Activated gamma-delta T cell treated with anti-CD3 and anti-CD28 coated beads, Interleukin-2, amount 50 U/mL, for 16 hours (primary cell): ENCODE measurements around the gene KATNBL1.
"Not testable (repeated sequence)": the region's sequence is repeated elsewhere in the genome, so short reads cannot be mapped to it uniquely, and the experiment has no call there.

Experiments
- DNase-seq: peaks from one replicate; pipeline ENCODE4 v3.0.0-alpha.2; 2020; ENCODE audit warnings: low read depth

The KATNBL1 gene

GRCh38 chr15:34193272-34193671, 16.6 kb downstream of the KATNBL1 start:
- not testable (repeated sequence) for DNase-seq

DNA sequence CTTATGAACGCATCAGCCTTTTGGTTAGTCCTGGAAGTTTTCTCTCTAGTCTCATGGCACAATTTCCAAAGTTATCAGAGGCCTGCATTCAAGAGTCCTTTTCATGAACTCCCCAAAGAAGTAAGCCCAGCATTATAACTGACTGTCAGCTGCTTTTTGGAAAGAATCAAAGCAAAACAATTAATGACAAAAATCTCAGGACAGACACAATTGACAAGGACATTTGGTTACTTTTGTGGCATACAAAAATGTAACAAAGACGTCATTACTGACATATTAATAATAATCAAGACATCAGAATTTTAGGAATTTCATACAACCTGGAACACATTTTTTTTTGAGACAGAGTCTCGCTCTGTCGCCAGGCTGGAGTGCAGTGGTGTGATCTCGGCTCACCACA, 21.2 kb downstream of the KATNBL1 start:
- no peak for DNase-seq

GRCh38 chr15:34185666-34186065, 24.2 kb downstream of the KATNBL1 start:
- no peak for DNase-seq

- DNase-seq, result no peak
Measured at GRCh38 chr15:34182942-34183341, 27.0 kb downstream of the KATNBL1 start.

- no peak for DNase-seq
Measured at GRCh38 chr15:34179234-34179633, 30.7 kb downstream of the KATNBL1 start.

- not testable (repeated sequence) for DNase-seq
Measured at GRCh38 chr15:34165987-34166573, 43.8 kb downstream of the KATNBL1 start.

DNA sequence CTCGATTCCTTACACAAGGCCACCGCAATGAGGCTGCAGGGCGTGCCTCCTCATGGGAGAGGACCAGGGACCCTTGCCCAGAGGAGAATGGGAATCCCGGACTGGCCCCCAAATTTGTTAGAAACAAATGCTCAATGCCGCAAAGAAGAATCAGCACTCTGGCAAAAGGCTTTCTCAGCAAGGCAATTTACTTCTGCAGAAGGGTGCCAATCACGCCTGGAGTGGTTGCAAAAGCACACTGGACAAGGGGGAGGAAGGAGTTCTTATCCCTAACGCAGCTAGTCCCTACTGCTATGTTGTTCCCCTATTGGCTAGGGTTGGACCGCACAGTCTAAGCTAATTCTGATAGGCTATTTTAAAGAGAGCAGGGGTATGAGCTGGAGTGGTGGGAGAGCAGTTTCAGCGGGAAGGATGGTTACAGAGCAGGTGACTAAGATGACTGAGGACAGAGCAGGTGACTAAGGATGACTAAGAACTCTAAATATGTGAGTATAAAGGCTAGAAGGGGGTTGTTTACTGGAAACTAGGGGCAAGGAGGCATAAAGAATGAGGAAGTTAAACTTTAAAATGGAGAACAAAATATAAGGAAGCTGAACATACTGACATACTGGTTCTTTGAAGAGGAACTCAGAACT, 48.5 kb downstream of the KATNBL1 start:
- DNase-seq, result no peak

- no peak for DNase-seq
Measured at GRCh38 chr15:34160735-34161134, 49.2 kb downstream of the KATNBL1 start.

GRCh38 chr15:34158355-34158754, 51.5 kb downstream of the KATNBL1 start:
- no peak for DNase-seq

- DNase-seq, result no peak
Measured at GRCh38 chr15:34155859-34156258, 54.0 kb downstream of the KATNBL1 start.

DNA sequence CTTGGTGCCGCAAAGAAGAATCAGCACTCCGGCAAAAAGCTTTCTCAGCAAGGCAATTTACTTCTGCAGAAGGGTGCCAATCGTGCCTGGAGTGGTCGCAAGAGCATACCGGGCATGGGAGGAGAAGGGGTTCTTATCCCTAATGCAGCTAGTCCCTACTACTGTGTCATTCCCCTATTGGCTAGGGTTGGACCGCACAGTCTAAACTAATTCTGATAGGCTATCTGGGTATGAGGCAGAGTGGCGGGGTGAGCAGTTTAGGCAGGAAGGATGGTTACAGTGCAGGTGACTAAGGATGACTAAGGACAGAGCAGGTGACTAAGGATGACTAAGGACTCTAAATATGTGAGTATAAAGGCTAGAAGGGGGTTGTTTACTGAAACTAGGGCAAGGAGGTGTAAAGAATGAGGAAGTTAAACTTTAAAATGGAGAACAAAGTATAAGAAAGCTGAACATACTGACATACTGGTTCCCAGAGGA, 55.1 kb downstream of the KATNBL1 start:
- no peak for DNase-seq

- DNase-seq, result no peak
Measured at GRCh38 chr15:34147371-34148140, 62.3 kb downstream of the KATNBL1 start.

DNA sequence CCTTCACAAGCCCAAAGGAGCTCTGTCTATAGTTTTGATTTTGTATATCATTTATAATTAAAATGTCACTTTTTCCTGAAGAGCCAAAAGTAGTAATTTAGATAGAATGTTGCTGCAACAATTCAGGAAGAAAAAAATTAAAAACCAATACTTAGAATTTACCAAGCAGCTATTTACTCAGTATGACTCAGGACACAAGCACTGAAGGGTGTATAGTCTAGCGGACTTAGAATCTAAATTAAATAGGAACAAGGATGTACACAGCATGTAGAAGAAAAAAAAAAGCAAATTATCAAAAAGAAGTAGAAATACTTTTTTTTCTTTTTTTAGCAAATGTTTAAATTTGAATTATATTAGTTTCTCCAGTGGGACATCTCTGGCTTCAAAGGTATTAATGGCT, 76.4 kb downstream of the KATNBL1 start:
- DNase-seq, result no peak

DNA sequence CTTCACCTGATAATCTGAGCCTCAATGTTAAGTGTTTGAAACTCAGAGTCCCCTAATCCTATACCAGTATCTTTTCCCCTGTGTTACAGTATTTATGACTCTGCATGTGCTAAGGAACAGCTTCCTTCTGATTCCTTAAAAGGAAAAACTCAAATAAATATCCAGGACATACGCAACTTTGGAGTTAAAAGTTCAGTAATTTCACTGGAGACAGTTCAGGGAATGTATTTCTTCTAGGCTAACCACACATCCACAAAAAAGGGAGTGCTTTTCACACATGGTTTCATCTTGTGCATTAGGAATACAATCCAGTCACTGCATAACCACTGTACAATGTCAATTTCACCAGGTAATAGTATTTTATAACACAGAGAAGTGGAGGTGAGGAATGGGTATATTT, 77.0 kb downstream of the KATNBL1 start:
- DNase-seq, result no peak

- no peak for DNase-seq
Measured at GRCh38 chr15:34128898-34129297, 81.0 kb downstream of the KATNBL1 start.

- no peak for DNase-seq
Measured at GRCh38 chr15:34126522-34126921, 83.4 kb downstream of the KATNBL1 start.

- no peak for DNase-seq
Measured at GRCh38 chr15:34125945-34126344, 84.0 kb downstream of the KATNBL1 start.

DNA sequence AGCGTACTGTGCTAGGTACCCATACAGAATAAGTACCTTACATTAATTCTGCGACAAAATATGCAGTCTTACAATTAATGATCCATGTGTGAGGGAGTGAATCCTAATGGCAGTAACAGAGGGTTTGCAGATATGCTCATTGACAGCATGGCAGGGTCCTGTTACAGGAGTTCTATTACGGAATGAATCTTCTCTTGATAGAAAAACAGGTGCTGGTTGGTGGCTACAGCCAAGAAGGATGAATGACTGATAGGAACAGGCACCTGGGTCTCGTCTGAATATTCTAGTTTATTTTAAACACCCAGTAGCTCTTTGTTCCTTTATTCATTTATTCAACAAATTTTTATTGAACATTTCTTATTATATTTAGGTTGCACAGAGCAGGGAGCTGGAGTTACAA, 85.2 kb downstream of the KATNBL1 start:
- DNase-seq, result no peak

DNA sequence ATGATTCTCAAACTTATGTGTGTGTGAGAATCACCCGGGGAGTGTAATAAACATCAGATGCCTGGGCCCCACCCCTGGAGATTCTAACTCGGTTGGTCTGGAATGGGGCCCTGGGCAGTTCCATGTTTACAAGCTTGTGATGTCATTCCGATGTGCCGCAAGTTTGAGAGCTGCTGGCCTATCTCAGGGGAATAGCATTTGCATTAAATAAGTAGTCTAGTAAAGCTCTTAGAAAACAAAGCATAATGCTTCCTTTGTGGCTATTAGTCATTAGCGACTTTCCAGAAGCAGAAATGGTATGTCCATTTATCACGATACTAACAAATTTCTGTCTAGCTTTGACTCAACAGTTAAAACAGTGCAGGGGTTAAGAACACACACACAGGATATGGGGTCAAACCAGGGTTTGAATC, 87.1 kb downstream of the KATNBL1 start:
- DNase-seq, result no peak

DNA sequence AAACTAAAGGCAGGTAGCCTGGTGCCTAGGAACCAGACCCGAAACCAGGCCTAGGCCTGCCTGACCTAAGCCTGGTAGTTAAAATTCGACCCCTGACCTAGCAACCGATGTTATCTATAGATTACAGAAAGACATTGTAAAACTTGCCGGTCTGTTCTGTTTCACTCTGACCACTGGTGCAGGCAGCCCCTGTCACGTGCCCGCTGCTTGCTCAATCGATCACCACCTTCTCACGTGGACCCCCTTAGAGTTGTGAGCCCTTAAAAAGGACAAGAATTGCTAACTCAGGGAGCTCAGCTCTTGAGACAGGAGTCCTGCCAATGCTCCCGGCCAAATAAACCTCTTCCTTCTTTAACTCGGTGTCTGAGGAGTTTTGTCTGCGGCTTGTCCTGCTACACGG, 88.1 kb downstream of the KATNBL1 start:
- DNase-seq, result not testable (repeated sequence)

- not testable (repeated sequence) for DNase-seq
Measured at GRCh38 chr15:34120420-34120819, 89.5 kb downstream of the KATNBL1 start.

DNA sequence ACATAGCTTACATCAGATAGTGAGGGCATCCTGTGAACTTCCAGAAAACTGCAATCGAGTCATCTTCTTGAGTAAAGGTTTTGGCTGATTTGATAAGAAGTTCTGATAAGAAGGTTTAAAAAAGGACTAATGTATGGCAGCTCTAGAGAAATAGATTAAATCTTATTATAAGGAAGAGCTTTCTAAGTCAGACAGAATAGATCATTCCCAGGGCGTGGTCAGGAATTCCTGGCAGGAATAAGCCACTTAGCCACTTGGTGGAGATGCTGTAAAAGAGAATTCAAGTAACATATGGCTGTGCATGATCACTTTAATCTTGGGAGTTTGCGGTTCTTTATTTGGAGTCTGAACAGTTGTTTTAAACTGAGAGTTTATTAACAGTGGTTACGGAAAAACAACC, 90.6 kb downstream of the KATNBL1 start:
- no peak for DNase-seq

- no peak for DNase-seq
Measured at GRCh38 chr15:34116620-34117019, 93.3 kb downstream of the KATNBL1 start.
